Activated CD4-positive, alpha-beta T cell treated with anti-CD3 and anti-CD28 coated beads, Interleukin-2, Interleukin-4, amounts not matched to agents 100 ng/mL and 50 ng/mL, durations not matched to agents 16 hours and 8 hours (primary cell): Measurements from ENCODE around the gene WNT7A.

Experiments used
- DNase-seq: peaks from one replicate; pipeline ENCODE4 v3.0.0-alpha.2; 2020; ENCODE audit warnings: low spot score

The WNT7A gene

DNA sequence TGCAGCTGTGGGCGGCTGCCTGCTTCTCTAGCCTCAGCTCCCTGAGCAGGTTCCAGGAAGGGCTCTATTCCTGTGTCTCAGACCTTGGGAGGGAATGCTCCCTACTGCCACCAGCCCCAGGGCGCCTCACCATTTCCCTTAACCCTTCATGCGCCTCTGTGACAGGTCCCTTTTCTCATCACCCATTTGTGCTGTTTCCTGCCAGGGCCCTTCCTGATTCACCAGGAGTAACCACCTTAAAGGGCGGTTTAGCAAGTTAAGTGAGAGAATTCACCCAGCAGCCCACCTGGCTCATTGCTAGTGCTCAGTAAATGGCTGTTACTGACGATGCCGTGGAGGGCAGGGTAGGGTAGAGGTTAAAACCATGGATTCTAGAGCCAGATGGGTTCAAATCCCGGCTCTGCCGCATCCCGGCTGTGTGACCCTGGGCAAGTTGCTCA is 87.8 kb downstream of the WNT7A start:
- no peak for DNase-seq

DNA sequence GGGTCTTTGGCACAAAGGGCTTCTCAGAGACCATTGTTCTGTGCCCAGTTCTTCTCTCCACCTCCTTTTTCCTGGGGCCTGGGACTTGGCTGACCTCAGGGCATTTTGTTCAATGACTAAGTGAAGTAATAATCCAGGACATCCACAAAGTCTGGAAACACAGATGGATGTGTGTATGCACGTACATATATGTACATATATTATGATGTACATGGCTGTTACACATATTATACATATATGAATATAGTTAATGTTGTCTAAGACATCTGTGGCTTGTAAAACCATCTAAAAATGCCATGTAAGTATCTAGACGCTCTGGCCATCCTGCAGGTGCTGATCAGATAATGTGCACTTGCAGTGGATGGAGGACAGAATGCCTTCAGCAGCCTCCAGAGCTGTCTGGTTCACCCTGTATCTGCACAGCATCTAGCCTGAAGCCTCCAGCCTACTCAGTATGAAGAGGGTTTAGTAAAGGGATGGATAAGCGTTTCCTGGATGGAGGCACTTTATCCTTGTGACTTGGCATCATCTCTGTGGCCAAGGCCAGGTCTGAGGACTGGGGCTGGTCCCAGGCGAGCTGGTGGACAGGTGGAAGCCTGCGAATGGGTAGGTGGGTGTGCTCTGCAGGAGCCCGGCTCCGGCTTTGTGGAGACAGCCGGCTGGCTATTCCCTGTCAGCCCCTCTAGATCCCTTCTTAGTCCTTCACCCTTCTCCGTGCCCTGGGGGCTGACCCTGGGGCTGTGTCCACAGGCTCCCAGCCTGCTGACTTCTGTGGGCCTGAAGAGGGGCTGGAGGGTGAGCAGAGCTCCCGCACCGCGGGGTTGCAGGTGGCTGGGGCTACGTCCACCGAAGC is 88.4 kb downstream of the WNT7A start:
- no peak for DNase-seq

DNA sequence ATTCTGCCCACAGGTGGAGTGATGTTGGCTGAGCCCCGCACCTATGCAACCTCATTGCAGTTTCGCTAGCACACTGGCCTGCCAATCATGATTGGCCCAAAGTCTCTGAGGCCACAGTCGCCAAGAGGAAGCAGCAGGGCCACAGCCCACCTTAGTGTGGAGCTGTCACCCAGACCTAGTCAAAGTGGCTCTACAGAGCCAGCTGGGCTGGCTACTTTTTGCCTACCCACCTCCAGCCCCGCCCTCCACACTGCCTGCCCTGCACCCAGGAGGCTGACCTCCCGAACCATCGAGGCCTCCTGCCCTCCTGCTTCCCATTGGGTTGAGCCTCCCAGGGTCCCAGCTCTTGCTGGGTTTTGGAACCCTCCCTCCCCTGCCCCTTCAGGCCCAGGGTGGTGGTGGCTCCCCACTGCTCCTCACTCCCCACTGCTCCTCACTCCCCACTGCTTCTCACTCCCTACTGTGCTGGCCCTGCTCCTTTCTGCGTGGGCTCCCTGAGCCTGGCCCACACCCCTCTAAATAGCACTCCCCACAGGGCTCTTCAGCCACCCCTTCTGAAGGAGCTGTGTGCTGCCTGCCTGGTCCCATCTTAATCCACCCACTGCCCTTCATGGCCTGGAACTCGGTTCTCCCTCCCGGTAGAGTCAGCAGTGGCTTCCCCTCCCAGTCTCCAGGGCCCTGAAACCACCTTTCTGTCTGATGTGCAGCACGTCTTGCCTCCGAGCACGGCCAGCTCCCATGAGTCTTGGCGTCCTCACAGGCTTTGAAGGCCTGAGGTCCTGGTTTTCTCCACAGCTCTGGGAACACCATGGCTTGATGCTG is 89.3 kb downstream of the WNT7A start:
- DNase-seq: no peak

DNA sequence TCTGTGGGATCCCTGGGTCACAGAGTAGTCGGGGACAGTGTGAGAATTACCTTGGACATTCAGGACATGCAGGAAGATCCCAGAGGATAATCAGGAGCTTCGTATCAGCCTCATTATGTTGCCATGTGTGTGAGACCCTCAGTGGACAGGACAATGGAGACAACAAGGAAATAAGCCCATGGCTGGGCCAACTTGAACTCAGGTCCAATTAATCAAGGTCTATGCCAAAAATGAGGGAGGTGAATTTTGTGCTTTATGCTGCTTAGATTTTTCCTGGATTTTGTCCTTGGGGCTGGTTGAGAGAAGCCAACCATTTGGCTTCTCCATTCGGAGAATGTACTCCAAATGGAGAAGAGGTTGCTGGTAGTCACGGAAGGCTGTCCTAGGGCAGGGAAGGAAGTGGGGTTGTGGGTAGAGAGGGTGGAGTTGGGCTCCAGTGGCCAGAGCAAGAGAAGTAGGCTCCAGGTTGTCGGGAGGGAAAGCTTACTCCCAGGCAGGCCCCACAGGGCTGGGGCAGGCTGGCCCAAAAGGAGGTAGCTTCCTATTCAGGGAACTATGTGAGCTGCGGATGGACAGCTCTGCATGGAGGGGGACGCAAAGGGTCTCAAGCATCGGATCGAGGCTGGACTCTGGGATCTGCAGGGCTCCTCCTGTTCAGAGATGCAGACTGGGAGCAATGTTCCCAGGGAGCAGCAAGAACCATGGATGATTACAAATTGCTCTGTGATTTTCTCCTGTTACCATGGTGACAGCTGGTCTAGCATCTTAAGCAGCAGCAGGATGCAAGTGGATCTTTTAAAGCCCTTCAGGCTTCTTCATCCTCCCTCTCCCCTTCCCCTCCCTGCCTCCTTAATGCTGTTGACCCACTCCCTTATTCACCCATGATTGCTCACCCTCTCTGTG is 91.1 kb downstream of the WNT7A start:
- no peak for DNase-seq

DNA sequence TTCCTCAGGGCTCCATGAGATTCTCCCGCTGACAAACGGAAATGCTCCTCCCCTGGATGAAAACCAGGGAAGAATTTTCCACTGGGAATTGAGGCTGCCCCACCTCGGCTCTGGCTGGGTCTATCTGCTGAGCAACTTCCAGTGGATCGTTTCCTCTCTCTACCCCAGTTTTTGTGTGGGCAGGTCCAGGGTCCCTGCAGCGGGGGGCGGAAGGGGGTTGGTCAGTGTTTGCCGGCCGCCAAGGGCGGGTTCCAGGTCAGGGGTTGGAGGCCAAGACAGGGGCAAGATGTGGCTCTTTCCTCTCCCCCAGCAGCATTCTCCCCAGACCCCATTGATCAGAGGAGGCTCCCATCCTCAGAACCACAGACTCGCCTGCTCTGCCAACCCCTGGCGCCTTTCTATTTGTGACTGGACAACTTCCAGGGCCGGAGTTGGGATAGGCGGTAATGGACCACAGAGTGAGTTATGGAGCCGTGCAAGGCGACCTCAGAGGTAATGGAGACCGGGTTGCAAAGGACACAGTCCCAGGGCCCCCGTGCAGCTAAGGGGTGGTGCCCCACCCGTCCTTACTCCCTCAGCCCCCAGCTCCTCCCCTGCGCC is 92.2 kb downstream of the WNT7A start:
- DNase-seq: no peak

DNA sequence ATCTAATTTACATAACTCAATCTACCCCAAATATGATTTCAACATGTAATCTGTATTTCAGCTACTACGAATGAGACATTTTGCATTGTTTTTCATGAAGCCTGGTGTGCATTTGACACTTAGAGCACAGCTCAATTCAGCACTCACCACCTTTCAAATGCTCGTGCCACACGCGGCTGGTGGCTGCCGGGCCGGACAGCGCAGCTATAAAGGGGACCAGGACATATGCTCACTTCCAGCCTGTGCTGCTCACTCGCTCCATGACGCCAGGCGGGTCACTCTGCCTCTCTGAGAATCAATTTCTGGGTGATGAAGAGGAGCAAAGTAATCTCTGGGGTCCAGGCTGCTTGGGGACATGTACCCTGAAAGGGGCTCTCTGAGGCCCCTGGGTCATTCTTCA is 93.1 kb downstream of the WNT7A start:
- DNase-seq: no peak

DNA sequence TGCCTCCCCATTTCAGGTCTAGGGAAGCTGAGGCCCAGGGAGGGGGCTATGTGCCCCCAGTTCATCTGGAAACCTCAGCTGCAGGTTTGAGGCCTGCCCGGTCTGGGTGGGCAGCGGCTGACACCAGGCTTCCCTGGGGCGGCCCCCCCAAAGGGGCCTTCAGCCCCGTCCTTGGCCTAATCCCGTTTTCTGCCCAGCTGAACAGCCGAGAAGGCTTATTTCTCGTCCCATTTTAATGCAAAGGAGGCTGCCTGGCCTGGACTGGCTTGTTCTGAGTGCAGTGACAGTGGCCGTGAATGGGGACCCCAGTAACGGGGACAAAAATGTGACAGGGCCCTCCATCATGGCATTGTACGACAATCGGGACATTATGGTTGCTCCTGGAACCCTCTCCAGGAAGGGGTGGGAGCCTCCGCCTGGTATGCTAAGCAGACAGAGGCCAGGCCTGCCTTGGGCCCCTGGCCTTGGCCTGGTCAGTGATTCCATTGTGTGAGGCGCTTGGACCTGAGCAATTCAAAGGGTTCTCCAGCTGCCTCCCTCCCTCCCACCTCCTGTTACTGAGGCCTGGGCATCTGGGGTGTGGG is 93.9 kb downstream of the WNT7A start:
- DNase-seq: no peak

DNA sequence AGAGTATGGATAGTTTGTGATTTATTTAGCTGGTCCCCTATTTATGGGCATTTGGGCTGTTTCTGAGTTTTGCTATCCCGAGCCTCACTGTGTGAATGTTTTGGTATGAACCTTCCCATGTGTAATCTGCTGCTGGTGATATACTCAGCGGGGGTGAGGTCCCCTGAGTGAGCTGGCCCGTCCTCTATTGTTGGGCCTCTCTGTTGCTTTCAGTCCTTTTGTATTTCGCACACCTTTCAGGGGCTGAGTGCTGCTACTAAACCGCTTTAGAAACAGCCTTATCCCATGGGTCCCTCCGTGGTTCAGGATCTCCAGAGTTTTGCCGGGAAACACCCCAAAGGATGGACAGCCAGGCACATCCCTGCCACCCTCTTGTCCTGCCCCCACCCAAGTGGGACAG is 94.5 kb downstream of the WNT7A start:
- DNase-seq: no peak

DNA sequence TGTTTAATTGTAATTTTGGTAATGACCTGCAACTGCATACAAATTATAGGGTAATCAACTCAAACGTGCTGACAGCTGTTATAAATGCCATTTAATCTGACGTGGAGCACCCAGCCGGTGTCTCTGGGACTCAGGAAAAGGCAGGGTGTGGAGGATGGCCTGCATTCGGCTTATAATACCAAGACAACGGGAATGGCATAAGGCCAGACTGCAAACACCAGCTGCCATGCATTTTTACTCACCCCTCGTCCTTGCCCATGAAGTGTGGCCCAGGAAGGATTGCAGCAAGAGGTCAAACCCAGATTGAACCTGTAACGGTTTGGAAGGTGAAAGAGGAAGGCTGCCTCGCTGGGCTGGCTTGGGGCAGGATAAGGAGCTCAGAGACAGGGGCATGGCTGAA is 96.4 kb downstream of the WNT7A start:
- DNase-seq: no peak

DNA sequence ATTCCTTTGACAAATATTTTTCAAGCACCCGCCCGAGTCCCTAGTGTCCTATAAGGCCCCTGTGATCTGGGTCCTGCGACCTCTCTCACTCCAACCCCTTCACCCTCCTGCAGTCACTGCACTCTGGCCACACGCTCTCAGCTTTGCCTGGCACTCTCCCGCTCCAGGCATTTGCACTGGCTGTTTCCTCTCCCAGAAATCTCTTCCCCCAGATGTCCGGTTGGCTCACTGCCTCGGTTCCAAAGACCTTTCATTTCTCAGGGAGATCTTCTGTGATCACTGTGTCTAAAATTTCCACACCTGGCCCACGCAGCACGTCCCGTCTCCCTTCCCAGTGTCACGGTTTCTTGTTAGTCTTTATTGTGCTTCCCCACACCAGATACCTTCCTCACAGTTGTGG is 97.4 kb downstream of the WNT7A start:
- no peak for DNase-seq

DNA sequence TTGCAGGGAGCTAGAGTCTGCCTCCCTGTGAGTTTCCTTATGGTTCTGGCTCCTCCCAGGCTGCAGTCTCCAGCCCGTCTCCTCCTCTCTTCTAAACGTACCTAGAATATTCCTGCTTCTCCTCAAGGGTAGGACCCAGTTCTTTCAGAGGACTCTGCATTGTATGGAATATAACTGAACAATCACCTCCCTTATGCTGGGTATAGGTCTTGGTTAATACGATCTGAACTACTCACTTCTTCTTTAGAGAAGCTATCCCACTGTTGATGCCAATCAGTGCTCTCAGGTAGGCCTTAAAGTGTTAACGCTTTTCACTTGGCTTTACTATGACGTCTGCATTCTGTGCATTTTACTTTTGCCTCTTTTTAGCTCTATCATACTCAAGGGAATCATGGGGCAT is 98.5 kb downstream of the WNT7A start:
- DNase-seq: no peak

DNA sequence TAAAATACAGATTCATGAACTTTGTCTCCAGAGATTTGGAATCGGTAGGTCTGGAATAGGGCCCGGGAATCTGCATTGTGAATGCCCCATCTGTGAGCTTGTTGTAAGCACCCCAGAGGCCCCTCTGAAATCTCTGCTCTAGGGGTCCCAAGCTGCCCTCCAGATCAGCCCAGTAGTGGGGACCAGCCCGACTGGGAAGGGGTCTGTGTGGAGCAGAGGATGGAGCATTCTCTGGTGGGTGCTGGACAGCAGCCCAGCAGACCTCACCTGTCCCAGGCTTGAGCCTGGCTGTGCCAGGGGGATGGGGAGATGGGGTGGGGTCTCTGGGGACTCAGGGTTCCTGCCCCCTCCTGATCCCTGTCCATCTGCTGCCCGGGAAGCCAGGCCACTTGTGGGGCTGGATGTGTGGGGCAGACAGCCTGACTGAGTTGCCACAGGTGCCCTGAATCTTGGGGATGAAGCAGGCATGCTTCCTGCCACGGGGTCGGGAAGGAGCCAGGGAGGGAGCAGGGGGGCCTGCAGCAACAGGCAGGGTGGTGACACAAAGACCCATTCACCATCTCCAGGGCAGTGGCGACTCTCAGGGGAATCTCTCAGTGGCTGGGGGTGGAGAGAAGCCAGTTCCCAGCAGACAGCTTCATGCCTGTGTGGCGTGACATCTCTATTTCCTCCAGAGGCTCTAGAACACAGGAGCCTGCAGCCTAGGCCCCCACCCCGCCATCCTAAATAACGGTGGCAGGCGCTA is 99.3 kb downstream of the WNT7A start:
- DNase-seq: no peak

DNA sequence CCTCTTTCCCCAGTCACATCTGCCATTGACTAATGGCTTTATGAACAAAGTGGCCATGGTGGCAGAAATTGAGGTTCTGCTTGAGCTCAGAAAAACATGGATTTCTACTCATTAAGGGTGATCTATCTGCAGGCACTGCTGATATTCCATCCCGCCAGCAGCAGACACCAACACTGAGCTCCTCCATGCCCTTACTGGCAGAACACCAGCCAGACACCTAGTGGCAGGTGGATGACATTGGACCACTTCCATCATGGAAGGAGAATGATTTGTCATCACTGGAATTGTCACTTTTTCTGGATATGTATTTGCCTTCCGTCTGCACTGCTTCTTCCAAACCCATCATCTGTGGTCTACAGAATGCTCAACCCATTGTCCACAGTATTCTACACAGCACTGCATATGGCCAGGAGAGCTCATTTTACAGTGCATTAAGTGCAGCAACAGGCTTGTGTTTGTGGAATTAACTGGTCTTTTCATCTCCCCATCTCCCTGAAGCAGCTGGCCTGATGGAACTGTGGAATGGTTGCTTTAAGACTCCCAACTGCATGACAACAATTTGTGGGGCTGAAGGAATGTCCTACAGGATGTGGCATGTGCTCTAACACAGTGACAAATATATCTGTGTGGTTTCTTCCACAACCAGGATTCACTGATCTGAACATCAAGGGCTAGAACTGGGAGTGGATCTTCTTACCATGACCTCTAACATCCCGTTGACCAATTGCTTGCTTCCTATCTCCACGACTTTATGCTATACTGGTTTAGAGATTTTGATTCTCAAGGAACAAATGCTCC is 103.4 kb downstream of the WNT7A start:
- DNase-seq: no peak

DNA sequence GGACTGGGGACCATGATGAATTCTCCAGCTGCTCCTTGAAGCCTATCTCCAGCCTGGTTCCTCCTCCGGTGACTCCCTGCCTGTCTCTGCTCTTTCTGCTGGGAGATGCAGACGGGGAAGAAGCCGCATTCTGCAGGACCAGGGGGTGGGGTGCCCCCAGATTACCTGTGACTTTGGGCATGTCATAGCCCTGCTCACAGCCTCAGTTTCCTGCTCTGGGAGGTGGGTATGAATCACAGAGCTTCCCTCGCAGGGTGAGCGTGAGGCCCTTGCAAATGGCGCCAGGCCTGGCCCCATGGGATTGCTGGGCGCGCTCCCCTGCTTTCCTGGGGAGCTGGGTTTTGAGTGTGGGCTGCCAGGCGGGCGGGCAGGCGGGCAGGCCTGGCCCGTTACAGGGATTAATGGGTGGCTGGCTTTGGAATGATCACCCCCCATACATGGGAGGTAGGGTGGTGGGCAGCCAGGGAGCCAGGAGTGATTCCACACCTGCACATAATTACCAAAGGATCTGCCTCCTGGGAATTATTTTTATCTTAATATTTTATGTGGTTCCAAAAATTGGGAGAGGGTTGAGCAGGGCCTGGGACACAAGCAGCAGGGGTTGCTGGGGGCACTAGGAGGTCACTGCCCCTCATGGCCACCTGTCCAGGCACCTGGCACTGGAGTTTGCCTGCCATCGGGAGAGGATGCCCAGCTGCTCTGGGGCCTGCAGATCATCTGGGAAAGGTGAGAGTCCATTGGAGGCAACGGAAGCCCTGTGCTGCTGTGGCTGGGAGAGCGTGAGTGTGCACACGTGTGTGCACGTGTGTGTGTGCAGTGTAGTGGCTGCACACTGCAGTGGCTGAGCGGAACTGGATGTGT is 106.8 kb downstream of the WNT7A start:
- DNase-seq: no peak

DNA sequence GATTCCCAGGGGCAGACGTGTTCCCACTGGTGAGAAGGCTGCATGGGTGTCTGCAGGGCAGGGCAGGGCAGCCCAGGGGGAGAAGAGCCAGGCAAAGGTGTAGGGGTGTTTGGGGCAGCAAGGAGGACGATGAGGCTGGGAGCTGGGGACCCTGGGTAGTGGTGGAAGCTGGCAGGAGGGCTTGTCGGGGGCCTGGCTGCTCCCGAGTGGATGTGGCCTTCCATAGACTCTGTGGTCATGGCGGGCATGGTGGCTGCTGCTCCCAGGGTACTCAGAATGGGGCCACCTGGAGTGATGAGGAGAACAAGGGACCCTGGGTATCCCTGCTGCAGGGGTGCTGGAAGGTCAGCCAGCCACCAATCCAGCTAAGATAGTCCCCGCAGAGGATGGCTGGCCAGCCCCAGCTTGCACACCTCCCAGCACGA is 107.5 kb downstream of the WNT7A start:
- no peak for DNase-seq

DNA sequence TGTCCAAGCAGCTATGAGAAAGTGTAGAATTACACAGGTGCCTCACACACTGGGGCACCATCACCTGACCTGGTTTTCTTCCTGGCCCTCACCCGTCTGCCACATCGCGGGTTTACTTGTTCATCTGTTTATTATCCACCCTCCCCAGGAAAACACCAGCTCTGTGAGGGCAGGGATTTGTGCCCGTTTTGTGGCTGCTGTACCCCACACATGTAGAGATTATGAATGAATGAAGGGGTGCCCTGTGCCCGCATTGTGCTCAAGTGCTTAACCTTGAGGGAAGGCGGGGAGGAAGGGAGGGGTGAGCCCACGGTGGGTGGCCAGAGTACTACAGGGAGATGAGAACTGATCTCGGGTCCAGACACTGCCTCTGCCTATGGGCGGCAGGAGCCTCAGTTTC is 108.4 kb downstream of the WNT7A start:
- DNase-seq: no peak

DNA sequence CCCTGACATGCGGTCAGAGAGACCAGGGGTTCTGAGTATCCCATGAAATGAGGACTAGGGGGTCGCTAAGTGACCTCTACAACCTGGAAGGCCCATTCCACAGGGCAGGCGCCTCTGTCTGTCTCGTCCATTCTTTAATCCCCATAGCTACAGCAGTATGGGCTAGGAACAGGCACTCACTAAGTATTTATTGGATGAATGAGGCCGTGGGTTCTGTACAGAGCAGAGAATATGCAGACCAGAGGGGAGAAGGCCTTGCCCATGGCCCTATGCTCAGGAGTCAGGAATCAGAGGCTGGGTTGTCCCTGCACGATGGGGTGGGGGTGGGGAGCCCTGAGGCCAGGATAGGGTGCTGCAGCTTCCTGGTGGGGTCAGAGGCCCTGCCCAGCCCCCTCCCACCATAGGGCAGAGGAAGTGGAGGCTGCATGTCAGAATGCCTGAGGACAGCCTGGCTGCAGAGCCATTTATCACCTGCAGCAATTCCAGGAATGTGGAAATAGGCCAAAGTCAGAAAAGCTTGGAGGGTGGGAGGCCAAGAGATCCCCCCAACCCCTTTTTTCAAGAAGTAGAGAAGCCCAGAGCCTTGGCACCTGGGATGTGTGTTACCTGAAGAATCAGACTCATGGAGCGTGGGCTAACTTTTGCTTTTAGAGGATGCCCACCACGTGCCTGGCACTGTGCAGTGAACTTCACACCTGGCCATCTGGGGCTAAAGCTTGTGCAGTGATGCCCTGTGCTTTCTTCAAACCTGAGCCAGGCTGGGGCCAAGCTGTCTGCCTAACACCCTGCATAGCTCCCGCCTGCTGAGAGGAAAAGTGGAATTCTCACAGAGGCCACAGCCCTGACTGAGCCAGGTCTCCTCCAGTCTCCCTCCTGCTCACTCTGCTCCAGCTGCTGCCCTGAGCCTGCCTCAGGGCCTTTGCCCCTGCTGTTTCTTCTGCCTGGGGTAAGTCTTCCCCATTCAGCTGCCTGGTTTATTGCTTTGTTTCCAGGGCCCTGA is 109.4 kb downstream of the WNT7A start:
- DNase-seq: no peak

DNA sequence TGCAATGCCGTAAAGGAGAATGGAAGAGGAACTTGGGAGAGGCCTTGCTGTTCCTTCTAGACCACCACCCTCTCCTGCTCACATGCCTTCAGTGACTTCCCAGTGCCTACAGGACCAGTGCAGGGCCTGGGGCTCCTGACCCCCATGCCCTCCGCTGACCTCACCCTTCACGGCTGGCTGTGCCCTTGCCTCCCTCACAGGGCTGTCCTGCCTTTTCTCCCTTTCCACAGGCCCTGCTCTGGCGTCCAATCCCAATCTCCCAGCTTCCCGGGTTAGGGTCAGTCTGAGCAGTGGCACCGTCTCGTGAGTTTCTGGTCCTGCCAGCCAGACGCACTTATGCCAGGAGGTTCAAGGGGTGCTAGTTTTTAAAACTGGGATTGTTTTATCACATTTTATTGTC is 110.4 kb downstream of the WNT7A start:
- DNase-seq: no peak
